GM12878 (cell line): ENCODE data around the gene GNAO1.

Source experiments
- BRCA1 ChIP-seq: IDR thresholded peaks from 2 replicates; pipeline ENCODE4 v1.6.1; 2011; ENCODE audit warnings: low read depth, low read length, improper control_type of control experiment
- DPF2 ChIP-seq: fragments of 450-650 bp; IDR thresholded peaks from 2 replicates; pipeline ENCODE4 v1.6.1; 2017; ENCODE audit warnings: mild to moderate bottlenecking
- FOS ChIP-seq: IDR thresholded peaks from 3 replicates; pipeline ENCODE4 v1.6.1; 2011; ENCODE audit warnings: borderline replicate concordance; ENCODE audit not compliant: insufficient read length; ENCODE audit errors: extremely low read depth
- KDM1A ChIP-seq: fragments of 200-600 bp; sonication (generic); IDR thresholded peaks from 2 replicates; pipeline ENCODE4 v1.6.1; 2016; ENCODE audit warnings: borderline replicate concordance
- NR2C1 ChIP-seq: fragments of 450-650 bp; IDR thresholded peaks from 2 replicates; pipeline ENCODE4 v1.6.1; 2017; ENCODE audit warnings: antibody characterized with exemption, mild to moderate bottlenecking, moderate library complexity
- POLR2A ChIP-seq: IDR thresholded peaks from 2 replicates; pipeline ENCODE4 v1.6.1; 2011; ENCODE audit warnings: low read depth, mild to moderate bottlenecking, low read length
- TBL1XR1 ChIP-seq: IDR thresholded peaks from 2 replicates; pipeline ENCODE4 v1.6.1; 2012; ENCODE audit warnings: low read depth, low read length, improper control_type of control experiment
- YY1 ChIP-seq: IDR thresholded peaks from 2 replicates; pipeline ENCODE4 v1.6.1; 2011; ENCODE audit warnings: low read depth, mild to moderate bottlenecking, low read length
- ZNF622 ChIP-seq: fragments of 450-650 bp; IDR thresholded peaks from 2 replicates; pipeline ENCODE4 v1.6.1; 2017; ENCODE audit warnings: mild to moderate bottlenecking, inconsistent platforms
- TF ChIP-seq, protein P1 (sequence below), 3 experiments: IDR thresholded peaks in 2 of 3; conservative IDR thresholded peaks in 1 of 3; 2 replicates each; pipeline ENCODE4 v1.5.1; 2011; ENCODE audit warnings: low read depth in 3 of 3, low read length in 3 of 3, mild to moderate bottlenecking in 3 of 3, control low read depth in 2 of 3, moderate library complexity in 2 of 3, inconsistent platforms in 1 of 3, mixed read lengths in 1 of 3; ENCODE audit not compliant: control insufficient read depth in 2 of 3, insufficient read depth in 1 of 3; ENCODE audit errors: extremely low read depth in 1 of 3
- TF ChIP-seq, protein P2 (sequence below): fragments of 450-650 bp; IDR thresholded peaks from 2 replicates; pipeline ENCODE4 v1.6.1; 2017; ENCODE audit warnings: mild to moderate bottlenecking
- TF ChIP-seq, protein P3 (sequence below): IDR thresholded peaks from 2 replicates; pipeline ENCODE4 v1.6.1; 2011; ENCODE audit warnings: mild to moderate bottlenecking, low read depth, low read length, moderate library complexity; ENCODE audit not compliant: insufficient replicate concordance
- TF ChIP-seq, protein P4 (sequence below): fragments of 450-650 bp; formaldehyde crosslinking; IDR thresholded peaks from 2 replicates; pipeline ENCODE4 v1.4.0; 2022; ENCODE audit warnings: mild to moderate bottlenecking, moderate library complexity

DNA sequence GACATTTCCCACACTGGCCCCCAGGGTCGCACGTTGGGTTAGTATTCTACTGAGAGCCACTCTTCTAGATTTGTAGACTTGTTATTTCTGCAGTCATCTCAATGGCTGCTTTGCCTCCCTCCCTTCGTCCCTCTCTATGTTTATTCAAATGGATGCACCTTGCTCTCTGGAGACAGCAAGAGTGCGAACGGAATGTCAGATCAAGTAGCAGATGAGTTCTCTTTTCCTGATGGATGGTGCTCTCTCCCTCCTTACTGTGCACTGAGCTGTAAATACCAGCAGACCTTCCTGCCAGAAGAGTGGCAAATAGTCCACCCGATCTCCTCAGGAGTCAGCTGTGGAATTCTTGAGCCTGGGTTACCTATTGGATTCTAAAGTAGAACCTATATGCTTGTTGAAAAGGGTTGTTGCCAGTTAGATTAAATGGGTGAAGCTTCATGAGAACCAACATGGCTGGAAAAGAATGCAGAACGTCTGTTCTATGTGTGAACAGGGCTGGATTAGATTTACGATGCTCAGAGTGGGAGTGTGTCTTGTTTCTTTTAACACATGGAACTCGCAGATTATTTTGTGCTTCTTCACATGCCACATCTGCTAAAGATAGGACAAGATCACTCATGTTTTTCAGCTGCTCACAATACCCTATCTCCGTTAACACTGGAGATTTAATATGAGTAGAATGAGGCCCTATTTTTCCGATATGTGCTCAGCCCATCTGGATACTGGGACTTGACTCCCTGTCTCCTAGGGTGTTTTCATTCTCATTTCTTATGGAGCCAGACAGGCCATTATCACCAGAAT lies 6.1 kb downstream of the GNAO1 start:
- TF ChIP-seq YY1, result no peak
- no peak for TF ChIP-seq POLR2A
- TF ChIP-seq, protein P1, sequence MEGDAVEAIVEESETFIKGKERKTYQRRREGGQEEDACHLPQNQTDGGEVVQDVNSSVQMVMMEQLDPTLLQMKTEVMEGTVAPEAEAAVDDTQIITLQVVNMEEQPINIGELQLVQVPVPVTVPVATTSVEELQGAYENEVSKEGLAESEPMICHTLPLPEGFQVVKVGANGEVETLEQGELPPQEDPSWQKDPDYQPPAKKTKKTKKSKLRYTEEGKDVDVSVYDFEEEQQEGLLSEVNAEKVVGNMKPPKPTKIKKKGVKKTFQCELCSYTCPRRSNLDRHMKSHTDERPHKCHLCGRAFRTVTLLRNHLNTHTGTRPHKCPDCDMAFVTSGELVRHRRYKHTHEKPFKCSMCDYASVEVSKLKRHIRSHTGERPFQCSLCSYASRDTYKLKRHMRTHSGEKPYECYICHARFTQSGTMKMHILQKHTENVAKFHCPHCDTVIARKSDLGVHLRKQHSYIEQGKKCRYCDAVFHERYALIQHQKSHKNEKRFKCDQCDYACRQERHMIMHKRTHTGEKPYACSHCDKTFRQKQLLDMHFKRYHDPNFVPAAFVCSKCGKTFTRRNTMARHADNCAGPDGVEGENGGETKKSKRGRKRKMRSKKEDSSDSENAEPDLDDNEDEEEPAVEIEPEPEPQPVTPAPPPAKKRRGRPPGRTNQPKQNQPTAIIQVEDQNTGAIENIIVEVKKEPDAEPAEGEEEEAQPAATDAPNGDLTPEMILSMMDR (IDR thresholded peaks at IDR 0.05 in 2 of 3, conservative IDR thresholded peaks at IDR 0.05 in 1 of 3; ENCODE audit: control insufficient read depth in 2 of 3, extremely low read depth in 1 of 3, insufficient read depth in 1 of 3, low read depth in 3 of 3, low read length in 3 of 3), result no peak
- TF ChIP-seq BRCA1, result no peak
- TF ChIP-seq FOS, result no peak
- TF ChIP-seq, protein P2, sequence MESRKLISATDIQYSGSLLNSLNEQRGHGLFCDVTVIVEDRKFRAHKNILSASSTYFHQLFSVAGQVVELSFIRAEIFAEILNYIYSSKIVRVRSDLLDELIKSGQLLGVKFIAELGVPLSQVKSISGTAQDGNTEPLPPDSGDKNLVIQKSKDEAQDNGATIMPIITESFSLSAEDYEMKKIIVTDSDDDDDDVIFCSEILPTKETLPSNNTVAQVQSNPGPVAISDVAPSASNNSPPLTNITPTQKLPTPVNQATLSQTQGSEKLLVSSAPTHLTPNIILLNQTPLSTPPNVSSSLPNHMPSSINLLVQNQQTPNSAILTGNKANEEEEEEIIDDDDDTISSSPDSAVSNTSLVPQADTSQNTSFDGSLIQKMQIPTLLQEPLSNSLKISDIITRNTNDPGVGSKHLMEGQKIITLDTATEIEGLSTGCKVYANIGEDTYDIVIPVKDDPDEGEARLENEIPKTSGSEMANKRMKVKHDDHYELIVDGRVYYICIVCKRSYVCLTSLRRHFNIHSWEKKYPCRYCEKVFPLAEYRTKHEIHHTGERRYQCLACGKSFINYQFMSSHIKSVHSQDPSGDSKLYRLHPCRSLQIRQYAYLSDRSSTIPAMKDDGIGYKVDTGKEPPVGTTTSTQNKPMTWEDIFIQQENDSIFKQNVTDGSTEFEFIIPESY, result no peak
- TF ChIP-seq KDM1A, result no peak
- TF ChIP-seq, protein P3, sequence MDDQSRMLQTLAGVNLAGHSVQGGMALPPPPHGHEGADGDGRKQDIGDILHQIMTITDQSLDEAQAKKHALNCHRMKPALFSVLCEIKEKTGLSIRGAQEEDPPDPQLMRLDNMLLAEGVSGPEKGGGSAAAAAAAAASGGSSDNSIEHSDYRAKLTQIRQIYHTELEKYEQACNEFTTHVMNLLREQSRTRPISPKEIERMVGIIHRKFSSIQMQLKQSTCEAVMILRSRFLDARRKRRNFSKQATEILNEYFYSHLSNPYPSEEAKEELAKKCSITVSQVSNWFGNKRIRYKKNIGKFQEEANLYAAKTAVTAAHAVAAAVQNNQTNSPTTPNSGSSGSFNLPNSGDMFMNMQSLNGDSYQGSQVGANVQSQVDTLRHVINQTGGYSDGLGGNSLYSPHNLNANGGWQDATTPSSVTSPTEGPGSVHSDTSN, result no peak
- no peak for TF ChIP-seq NR2C1
- TF ChIP-seq TBL1XR1, result no peak
- no peak for TF ChIP-seq DPF2
- no peak for TF ChIP-seq ZNF622
- TF ChIP-seq, protein P4, sequence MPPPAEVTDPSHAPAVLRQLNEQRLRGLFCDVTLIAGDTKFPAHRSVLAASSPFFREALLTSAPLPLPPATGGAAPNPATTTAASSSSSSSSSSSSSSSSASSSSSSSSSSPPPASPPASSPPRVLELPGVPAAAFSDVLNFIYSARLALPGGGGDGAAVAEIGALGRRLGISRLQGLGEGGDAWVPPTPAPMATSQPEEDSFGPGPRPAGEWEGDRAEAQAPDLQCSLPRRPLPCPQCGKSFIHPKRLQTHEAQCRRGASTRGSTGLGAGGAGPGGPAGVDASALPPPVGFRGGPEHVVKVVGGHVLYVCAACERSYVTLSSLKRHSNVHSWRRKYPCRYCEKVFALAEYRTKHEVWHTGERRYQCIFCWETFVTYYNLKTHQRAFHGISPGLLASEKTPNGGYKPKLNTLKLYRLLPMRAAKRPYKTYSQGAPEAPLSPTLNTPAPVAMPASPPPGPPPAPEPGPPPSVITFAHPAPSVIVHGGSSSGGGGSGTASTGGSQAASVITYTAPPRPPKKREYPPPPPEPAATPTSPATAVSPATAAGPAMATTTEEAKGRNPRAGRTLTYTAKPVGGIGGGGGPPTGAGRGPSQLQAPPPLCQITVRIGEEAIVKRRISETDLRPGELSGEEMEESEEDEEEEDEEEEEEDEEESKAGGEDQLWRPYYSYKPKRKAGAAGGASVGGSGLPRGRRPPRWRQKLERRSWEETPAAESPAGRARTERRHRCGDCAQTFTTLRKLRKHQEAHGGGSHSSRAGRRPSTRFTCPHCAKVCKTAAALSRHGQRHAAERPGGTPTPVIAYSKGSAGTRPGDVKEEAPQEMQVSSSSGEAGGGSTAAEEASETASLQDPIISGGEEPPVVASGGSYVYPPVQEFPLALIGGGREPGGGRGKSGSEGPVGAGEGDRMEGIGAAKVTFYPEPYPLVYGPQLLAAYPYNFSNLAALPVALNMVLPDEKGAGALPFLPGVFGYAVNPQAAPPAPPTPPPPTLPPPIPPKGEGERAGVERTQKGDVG, result no peak
